ENCODE data around the gene KLHL29.

Gene KLHL29

GRCh38 chr2:23423062-23423872 lies 38.3 kb downstream of the KLHL29 start:
- no peak for DNase-seq

GRCh38 chr2:23423873-23424680 lies 39.1 kb downstream of the KLHL29 start:
- no peak for DNase-seq

GRCh38 chr2:23425338-23425871 lies 40.4 kb downstream of the KLHL29 start:
- DNase-seq = no peak

- no peak for DNase-seq
Measured at GRCh38 chr2:23425885-23426262, 40.9 kb downstream of the KLHL29 start.

- no peak for DNase-seq
Measured at GRCh38 chr2:23426263-23426905, 41.4 kb downstream of the KLHL29 start.

- no peak for DNase-seq
Measured at GRCh38 chr2:23427350-23427749, 42.4 kb downstream of the KLHL29 start.

- DNase-seq = no peak
Measured at GRCh38 chr2:23427976-23428375, 43.0 kb downstream of the KLHL29 start.

GRCh38 chr2:23429036-23429435 lies 44.1 kb downstream of the KLHL29 start:
- no peak for DNase-seq

- DNase-seq = no peak
Measured at GRCh38 chr2:23430263-23430662, 45.3 kb downstream of the KLHL29 start.

GRCh38 chr2:23432531-23432930 lies 47.6 kb downstream of the KLHL29 start:
- no peak for DNase-seq

- DNase-seq = no peak
Measured at GRCh38 chr2:23433282-23433681, 48.3 kb downstream of the KLHL29 start.

- DNase-seq = no peak
Measured at GRCh38 chr2:23434721-23435121, 49.7 kb downstream of the KLHL29 start.

GRCh38 chr2:23435250-23436035 lies 50.5 kb downstream of the KLHL29 start:
- DNase-seq = no peak

GRCh38 chr2:23436346-23437098 lies 51.5 kb downstream of the KLHL29 start:
- no peak for DNase-seq

GRCh38 chr2:23441414-23441813 lies 56.4 kb downstream of the KLHL29 start:
- DNase-seq = no peak

- no peak for DNase-seq
Measured at GRCh38 chr2:23445450-23445868, 60.5 kb downstream of the KLHL29 start.

GRCh38 chr2:23446916-23447315 lies 61.9 kb downstream of the KLHL29 start:
- DNase-seq = no peak

- DNase-seq = no peak
Measured at GRCh38 chr2:23447405-23447804, 62.4 kb downstream of the KLHL29 start.

- no peak for DNase-seq
Measured at GRCh38 chr2:23448906-23449305, 63.9 kb downstream of the KLHL29 start.

- no peak for DNase-seq
Measured at GRCh38 chr2:23449413-23449812, 64.4 kb downstream of the KLHL29 start.

- no peak for DNase-seq
Measured at GRCh38 chr2:23449831-23450331, 64.9 kb downstream of the KLHL29 start.

- DNase-seq = no peak
Measured at GRCh38 chr2:23452372-23452771, 67.4 kb downstream of the KLHL29 start.
